Hepatocyte (in vitro differentiated cells): ENCODE data around the gene SEMA4C. TPM values are rescaled to one million over a fixed set of nuclear protein-coding genes. Genes with fewer than 3 reads are reported as not detected.

ENCODE experiments used
- DNase-seq: peaks from one replicate; pipeline ENCODE4 v3.0.0-alpha.2; 2016; ENCODE audit warnings: low spot score
- H2AFZ ChIP-seq: fragments of 200-600 bp; sonication (generic); 2 replicates; pipeline ENCODE4 v1.6.0; 2016; ENCODE audit warnings: antibody characterized with exemption, mild to moderate bottlenecking
- H3K27ac ChIP-seq: fragments of 200-600 bp; sonication (generic); 2 replicates; pipeline ENCODE4 v1.5.1; 2016; ENCODE audit warnings: mild to moderate bottlenecking
- H3K27me3 ChIP-seq: fragments of 200-600 bp; sonication (generic); 2 replicates; pipeline ENCODE4 v1.6.1; 2016
- H3K36me3 ChIP-seq: fragments of 200-600 bp; sonication (generic); replicated peaks from 2 replicates; pipeline ENCODE4 v1.5.1; 2016; ENCODE audit warnings: low read depth; ENCODE audit not compliant: insufficient read depth
- H3K4me1 ChIP-seq: fragments of 200-600 bp; sonication (generic); 2 replicates; pipeline ENCODE4 v1.5.1; 2016; ENCODE audit warnings: mild to moderate bottlenecking, moderate library complexity; ENCODE audit not compliant: insufficient read depth
- H3K4me2 ChIP-seq: fragments of 200-600 bp; sonication (generic); 2 replicates; pipeline ENCODE4 v1.6.0; 2016
- H3K4me3 ChIP-seq: fragments of 200-600 bp; sonication (generic); 2 replicates; pipeline ENCODE4 v1.5.1; 2016; ENCODE audit warnings: mild to moderate bottlenecking
- H3K79me2 ChIP-seq: fragments of 200-600 bp; sonication (generic); 2 replicates; pipeline ENCODE4 v1.6.0; 2017; ENCODE audit warnings: mild to moderate bottlenecking
- H3K9me2 ChIP-seq: fragments of 200-600 bp; sonication (generic); replicated peaks from 2 replicates; pipeline ENCODE4 v1.6.0; 2017; ENCODE audit warnings: mild to moderate bottlenecking; ENCODE audit not compliant: insufficient read depth
- H3K9me3 ChIP-seq: fragments of 200-600 bp; sonication (generic); 2 replicates; pipeline ENCODE4 v1.5.1; 2016; ENCODE audit warnings: low read depth, mild to moderate bottlenecking
- H4K20me1 ChIP-seq: fragments of 200-600 bp; sonication (generic); 2 replicates; pipeline ENCODE4 v1.6.0; 2016; ENCODE audit warnings: mild to moderate bottlenecking; ENCODE audit not compliant: insufficient read depth, poor library complexity, severe bottlenecking
- EZH2 ChIP-seq: fragments of 200-600 bp; sonication (generic); IDR thresholded peaks from 2 replicates; pipeline ENCODE4 v1.6.1; 2016; ENCODE audit warnings: antibody characterized with exemption, mild to moderate bottlenecking, borderline replicate concordance
- EZH2phosphoT487 ChIP-seq: fragments of 200-600 bp; sonication (generic); IDR thresholded peaks from one replicate; pipeline ENCODE4 v1.6.1; 2018; ENCODE audit warnings: antibody characterized with exemption, mild to moderate bottlenecking, low read depth, moderate library complexity; ENCODE audit not compliant: unreplicated experiment, severe bottlenecking
- WGBS: methylation state at CpG from one replicate; pipeline ENCODE4 v1.1.6; 2016; ENCODE audit warnings: low lambda C conversion rate; ENCODE audit errors: missing lambda C conversion rate; 5-methylcytosine and 5-hydroxymethylcytosine counted together
- polyA plus RNA-seq: library from polyadenylated mRNA; unstranded; fragments of >200 nt; fragmentation: Nextera tagmentation; extraction: Ambion mirVana; gene quantifications from 2 replicates; pipeline ENCODE4 v1.2.1, GENCODE V29; 2016
- total RNA-seq: library from RNA; depleted of rRNA; stranded (reverse); fragments of >200 nt; gene quantifications from 2 replicates; pipeline ENCODE4 v1.2.3, GENCODE V29; 2014
- TF ChIP-seq, protein P1 (sequence below): fragments of 200-600 bp; sonication (generic); IDR thresholded peaks from 2 replicates; pipeline ENCODE4 v1.5.1; 2016; ENCODE audit warnings: antibody characterized with exemption, mild to moderate bottlenecking; ENCODE audit not compliant: poor library complexity

SEMA4C gene
- total and polyA plus RNA-seq, 2 experiments from 2014 or later, result 28.6 to 37.5 TPM

DNA sequence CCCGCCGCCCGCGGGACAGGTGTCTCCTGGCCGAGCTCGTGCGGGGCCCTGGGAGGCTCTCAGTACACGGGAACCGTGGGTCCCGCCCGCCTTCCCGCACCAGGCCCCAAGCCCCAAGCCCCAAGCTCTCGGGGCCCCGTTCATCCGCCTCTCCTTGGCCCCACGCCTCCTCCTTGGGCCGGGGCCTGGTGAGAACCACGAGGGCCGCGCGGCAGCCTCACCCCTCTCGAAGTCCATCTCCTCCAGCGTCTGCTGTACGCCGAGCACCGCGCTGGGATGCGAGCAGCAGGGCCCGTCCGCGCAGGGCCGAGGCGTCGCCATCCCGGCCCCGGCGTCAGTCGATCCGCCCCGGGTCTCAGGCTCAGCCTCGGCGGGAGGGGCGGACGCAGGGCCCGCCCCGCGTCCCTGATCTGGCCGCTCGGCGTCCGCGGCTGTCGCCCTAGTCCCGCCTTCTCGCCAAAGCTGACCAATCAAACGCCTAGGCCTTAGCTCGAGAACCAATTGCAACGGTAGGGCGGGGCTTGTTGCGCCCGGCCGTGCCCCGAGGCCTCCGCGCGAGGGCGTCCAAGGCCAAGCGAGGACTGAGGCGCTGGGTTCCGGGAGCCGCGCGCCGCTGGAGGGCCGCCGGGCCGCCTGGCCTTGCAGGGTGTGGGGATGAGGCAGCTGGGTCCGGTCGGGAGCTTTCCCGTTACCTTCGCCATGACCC, 12.1 kb downstream of the SEMA4C start, which contains the start of gene ANKRD39:
Gene ANKRD39 (minus strand): TSS at position 350 of the 706 bp plus-strand sequence. CDS start 29 bp downstream, at position 321.
- Histone ChIP-seq H3K4me2 (peak within 1 kb of the TSS; percentile 99), H2AFZ (peak within 1 kb of the TSS; percentile 79), H4K20me1 (peaks cover 16% of the 10 kb centered on the region), H3K79me2 (peaks cover 44% of the 10 kb centered on the region), H3K9me2 (no peaks in the 10 kb centered on the region), H3K36me3 (no peaks in the 10 kb centered on the region), H3K27ac (peak within 1 kb of the TSS; percentile 72), H3K27me3 (no peaks in the 10 kb centered on the region), H3K4me3 (peak within 1 kb of the TSS; percentile 72), H3K9me3 (no peaks in the 10 kb centered on the region), H3K4me1 (peaks cover 32% of the 10 kb centered on the region)
- peak; percentile 99 for DNase-seq
- TF ChIP-seq, protein P1, sequence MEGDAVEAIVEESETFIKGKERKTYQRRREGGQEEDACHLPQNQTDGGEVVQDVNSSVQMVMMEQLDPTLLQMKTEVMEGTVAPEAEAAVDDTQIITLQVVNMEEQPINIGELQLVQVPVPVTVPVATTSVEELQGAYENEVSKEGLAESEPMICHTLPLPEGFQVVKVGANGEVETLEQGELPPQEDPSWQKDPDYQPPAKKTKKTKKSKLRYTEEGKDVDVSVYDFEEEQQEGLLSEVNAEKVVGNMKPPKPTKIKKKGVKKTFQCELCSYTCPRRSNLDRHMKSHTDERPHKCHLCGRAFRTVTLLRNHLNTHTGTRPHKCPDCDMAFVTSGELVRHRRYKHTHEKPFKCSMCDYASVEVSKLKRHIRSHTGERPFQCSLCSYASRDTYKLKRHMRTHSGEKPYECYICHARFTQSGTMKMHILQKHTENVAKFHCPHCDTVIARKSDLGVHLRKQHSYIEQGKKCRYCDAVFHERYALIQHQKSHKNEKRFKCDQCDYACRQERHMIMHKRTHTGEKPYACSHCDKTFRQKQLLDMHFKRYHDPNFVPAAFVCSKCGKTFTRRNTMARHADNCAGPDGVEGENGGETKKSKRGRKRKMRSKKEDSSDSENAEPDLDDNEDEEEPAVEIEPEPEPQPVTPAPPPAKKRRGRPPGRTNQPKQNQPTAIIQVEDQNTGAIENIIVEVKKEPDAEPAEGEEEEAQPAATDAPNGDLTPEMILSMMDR, result peak; percentile 94
- no peak for TF ChIP-seq EZH2phosphoT487
- WGBS, result 1% methylated on average over 69 of the region's 81 CpGs

DNA sequence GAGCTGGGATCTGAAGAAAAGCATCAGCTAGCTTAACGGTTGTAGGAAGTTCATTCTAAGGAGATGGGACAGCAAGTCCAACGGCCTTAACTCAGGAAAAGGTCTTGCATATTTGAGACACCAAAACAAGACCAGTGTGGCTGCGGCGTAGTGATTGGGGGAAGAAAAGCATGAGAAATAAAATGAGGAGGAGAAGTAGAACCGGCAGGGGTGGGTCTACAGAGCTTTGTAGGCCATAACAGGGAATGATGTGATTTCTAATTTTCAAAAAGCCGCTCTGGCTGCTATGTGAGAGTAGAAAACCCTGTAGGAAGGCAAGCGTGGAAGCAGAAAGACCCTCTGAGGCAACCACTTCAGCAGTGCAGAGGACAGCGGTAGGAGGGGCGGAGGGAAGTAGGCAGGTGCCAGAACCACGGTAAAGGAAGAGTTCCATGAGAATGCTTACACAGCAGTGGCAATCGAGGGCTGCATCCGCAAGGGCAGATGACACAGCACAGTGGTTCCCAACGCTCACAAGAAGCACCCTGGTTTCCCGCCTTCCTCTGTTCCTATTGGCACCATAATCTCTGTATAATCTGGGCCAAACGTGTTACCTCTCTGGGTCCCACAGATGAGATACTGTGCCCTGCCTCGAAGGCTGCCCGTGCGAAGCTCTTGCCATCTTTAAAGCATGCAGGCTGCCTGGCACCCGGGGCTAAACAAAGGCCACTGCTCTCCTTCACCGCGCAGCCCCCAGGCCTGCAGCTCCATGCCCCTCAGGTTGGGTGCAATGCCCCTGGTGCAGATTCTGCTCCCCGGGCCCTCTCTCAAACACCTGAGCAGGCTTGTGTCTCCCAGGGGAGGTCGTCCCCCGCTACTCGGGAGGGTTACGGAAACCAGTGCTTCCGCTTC, 12.9 kb downstream of the SEMA4C start:
- Histone ChIP-seq H3K27me3 (no peaks in the 10 kb centered on the region), H3K4me2 (peak overlapping the region; percentile 99), H3K79me2 (peaks cover 44% of the 10 kb centered on the region), H3K4me3 (peak overlapping the region; percentile 72), H3K27ac (peak overlapping the region; percentile 72), H2AFZ (peak overlapping the region; percentile 79), H3K36me3 (no peaks in the 10 kb centered on the region), H3K9me2 (no peaks in the 10 kb centered on the region), H3K9me3 (no peaks in the 10 kb centered on the region), H4K20me1 (peaks cover 16% of the 10 kb centered on the region), H3K4me1 (peaks cover 27% of the 10 kb centered on the region)
- TF ChIP-seq EZH2phosphoT487 (no peak), EZH2 (no peak)
- TF ChIP-seq, protein P1, result no peak
- 24% methylated on average over 27 of the region's 27 CpGs for WGBS
- no peak for DNase-seq

DNA sequence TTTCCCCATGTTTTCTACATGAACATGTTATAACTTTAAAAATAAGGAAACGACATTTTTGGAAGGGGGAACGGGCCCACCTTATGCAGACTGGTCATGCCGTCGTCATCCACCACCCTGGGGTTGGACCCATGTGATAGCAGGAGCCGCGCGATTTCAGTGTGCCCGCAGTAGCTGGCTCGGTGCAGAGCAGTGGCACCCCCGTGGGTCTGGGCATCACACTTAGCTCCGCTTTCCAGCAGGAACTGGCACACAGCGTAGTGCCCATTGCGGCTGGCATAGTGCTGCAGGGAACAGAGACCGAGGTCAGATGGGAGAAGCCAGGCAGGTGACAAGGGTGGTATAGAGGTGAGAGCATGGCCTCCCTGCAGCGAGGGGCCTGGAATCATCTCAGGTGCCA, 16.6 kb downstream of the SEMA4C start:
- Histone ChIP-seq H3K9me2 (no peaks in the 10 kb centered on the region), H3K4me2 (no peak overlapping the region), H4K20me1 (peaks cover 3% of the 10 kb centered on the region), H3K27me3 (no peaks in the 10 kb centered on the region), H3K79me2 (peaks cover 37% of the 10 kb centered on the region), H3K4me1 (peaks cover 10% of the 10 kb centered on the region), H3K36me3 (no peaks in the 10 kb centered on the region), H3K4me3 (no peak overlapping the region), H2AFZ (no peak overlapping the region), H3K27ac (no peak overlapping the region), H3K9me3 (no peaks in the 10 kb centered on the region)
- WGBS, result 98% methylated on average over 15 of the region's 15 CpGs
- TF ChIP-seq EZH2phosphoT487 (no peak), EZH2 (no peak)
- TF ChIP-seq, protein P1, result no peak
- DNase-seq, result no peak
